Measurements from ENCODE around the gene TNFRSF11A. TPM values are rescaled to one million over a fixed set of nuclear protein-coding genes. Genes with fewer than 3 reads are reported as not detected.

TNFRSF11A gene
- polyA plus RNA-seq, 1 donor from 2014 or later: not detected

- no peak for TF ChIP-seq TAF1 (IDR thresholded peaks at IDR 0.05; ENCODE audit: low read depth)
- TF ChIP-seq EP300 (conservative IDR thresholded peaks at IDR 0.05; ENCODE audit: poor library complexity, severe bottlenecking): no peak
- TF ChIP-seq MXI1 (conservative IDR thresholded peaks at IDR 0.05; ENCODE audit: poor library complexity, severe bottlenecking): no peak
- TF ChIP-seq SMC3 (conservative IDR thresholded peaks at IDR 0.05; ENCODE audit: poor library complexity): no peak
- no peak for TF ChIP-seq RAD21 (conservative IDR thresholded peaks at IDR 0.05)
- no peak for TF ChIP-seq POLR2AphosphoS5 (IDR thresholded peaks at IDR 0.05)
- Histone ChIP-seq H3K4me2 (ENCODE audit: low read length) (no peak overlapping the region), H3K9me2 (ENCODE audit: insufficient read depth, low read length) (no peaks in the 10 kb centered on the region), H3K9ac (ENCODE audit: low read length) (no peak overlapping the region), H3K27ac (ENCODE audit: low read length) (no peak overlapping the region), H3K36me3 (ENCODE audit: insufficient read depth, low read length) (no peaks in the 10 kb centered on the region), H3K4me3 (ENCODE audit: low read length) (no peak overlapping the region), H4K20me1 (ENCODE audit: insufficient read depth) (no peaks in the 10 kb centered on the region), H3F3A (ENCODE audit: insufficient read depth, low read length, poor library complexity, severe bottlenecking) (no peaks in the 10 kb centered on the region), H3K9me3 (ENCODE audit: low read length) (no peaks in the 10 kb centered on the region), H3K27me3 (ENCODE audit: insufficient read depth, low read depth, low read length) (peaks cover 55% of the 10 kb centered on the region), H2AFZ (ENCODE audit: low read depth, low read length) (no peak overlapping the region), H3K79me2 (replicated peaks; ENCODE audit: insufficient read depth, low read length) (no peaks in the 10 kb centered on the region)
These were observed 2.9 kb downstream of the TNFRSF11A start for GRCh38 chr18:62327977-62328376.

DNA sequence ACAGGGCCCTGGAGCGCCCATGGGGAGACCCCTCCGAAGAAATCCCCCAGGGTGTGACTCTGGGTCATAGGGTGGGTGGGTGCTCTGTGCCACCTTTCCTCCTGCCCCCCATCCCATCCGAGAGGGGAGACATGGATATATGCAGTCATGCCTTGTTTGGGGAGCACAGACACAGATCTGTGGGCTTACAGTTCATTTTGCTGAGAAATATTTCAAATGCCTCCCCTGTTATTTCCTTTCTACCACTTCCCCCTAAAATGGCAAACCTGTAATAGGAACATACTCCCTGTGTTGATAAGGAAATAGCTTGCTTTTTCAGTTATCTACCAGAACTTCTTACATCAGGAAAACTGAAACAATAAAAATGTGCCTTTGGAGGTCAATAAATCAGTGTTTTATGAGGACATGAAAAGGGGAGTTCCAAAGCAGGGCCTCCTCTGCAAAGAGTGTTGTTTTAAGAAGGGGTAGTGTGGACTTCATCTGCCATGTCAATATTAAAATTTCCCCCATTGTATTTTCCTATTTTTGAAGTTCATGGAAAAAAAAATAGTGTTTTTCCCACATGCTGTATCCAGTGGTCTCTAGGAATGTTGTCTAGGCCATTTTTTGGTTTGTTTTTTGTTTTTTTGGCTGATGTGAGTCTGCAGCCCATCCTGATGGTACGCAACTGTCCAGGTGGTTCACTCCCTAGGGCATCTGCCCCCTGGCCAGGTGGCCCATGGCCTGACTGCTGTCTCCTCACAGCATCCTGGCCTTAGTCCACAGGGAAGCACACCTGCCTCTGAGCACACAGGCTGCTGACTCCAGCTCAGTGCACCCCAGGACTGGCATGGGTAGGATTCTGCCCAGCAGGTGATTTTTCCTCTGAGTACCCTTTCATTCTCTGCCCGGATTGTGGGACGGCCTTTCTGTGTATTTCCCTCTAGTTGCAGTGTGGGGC is 3.7 kb downstream of the TNFRSF11A start:
- Histone ChIP-seq H4K20me1 (ENCODE audit: insufficient read depth) (no peaks in the 10 kb centered on the region), H3F3A (ENCODE audit: insufficient read depth, low read length, poor library complexity, severe bottlenecking) (no peaks in the 10 kb centered on the region), H3K36me3 (ENCODE audit: insufficient read depth, low read length) (no peaks in the 10 kb centered on the region), H3K9me2 (ENCODE audit: insufficient read depth, low read length) (no peaks in the 10 kb centered on the region), H3K9me3 (ENCODE audit: low read length) (no peaks in the 10 kb centered on the region), H3K4me2 (ENCODE audit: low read length) (no peak overlapping the region), H3K27ac (ENCODE audit: low read length) (no peak overlapping the region), H3K4me3 (ENCODE audit: low read length) (no peak overlapping the region), H3K27me3 (ENCODE audit: insufficient read depth, low read depth, low read length) (peaks cover 46% of the 10 kb centered on the region), H3K79me2 (replicated peaks; ENCODE audit: insufficient read depth, low read length) (no peaks in the 10 kb centered on the region), H2AFZ (ENCODE audit: low read depth, low read length) (no peak overlapping the region), H3K9ac (ENCODE audit: low read length) (no peak overlapping the region)
- TF ChIP-seq, protein P1, sequence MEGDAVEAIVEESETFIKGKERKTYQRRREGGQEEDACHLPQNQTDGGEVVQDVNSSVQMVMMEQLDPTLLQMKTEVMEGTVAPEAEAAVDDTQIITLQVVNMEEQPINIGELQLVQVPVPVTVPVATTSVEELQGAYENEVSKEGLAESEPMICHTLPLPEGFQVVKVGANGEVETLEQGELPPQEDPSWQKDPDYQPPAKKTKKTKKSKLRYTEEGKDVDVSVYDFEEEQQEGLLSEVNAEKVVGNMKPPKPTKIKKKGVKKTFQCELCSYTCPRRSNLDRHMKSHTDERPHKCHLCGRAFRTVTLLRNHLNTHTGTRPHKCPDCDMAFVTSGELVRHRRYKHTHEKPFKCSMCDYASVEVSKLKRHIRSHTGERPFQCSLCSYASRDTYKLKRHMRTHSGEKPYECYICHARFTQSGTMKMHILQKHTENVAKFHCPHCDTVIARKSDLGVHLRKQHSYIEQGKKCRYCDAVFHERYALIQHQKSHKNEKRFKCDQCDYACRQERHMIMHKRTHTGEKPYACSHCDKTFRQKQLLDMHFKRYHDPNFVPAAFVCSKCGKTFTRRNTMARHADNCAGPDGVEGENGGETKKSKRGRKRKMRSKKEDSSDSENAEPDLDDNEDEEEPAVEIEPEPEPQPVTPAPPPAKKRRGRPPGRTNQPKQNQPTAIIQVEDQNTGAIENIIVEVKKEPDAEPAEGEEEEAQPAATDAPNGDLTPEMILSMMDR (IDR thresholded peaks at IDR 0.05; ENCODE audit: poor library complexity, severe bottlenecking): no peak
- TF ChIP-seq, protein P2, sequence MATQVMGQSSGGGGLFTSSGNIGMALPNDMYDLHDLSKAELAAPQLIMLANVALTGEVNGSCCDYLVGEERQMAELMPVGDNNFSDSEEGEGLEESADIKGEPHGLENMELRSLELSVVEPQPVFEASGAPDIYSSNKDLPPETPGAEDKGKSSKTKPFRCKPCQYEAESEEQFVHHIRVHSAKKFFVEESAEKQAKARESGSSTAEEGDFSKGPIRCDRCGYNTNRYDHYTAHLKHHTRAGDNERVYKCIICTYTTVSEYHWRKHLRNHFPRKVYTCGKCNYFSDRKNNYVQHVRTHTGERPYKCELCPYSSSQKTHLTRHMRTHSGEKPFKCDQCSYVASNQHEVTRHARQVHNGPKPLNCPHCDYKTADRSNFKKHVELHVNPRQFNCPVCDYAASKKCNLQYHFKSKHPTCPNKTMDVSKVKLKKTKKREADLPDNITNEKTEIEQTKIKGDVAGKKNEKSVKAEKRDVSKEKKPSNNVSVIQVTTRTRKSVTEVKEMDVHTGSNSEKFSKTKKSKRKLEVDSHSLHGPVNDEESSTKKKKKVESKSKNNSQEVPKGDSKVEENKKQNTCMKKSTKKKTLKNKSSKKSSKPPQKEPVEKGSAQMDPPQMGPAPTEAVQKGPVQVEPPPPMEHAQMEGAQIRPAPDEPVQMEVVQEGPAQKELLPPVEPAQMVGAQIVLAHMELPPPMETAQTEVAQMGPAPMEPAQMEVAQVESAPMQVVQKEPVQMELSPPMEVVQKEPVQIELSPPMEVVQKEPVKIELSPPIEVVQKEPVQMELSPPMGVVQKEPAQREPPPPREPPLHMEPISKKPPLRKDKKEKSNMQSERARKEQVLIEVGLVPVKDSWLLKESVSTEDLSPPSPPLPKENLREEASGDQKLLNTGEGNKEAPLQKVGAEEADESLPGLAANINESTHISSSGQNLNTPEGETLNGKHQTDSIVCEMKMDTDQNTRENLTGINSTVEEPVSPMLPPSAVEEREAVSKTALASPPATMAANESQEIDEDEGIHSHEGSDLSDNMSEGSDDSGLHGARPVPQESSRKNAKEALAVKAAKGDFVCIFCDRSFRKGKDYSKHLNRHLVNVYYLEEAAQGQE (IDR thresholded peaks at IDR 0.05; ENCODE audit: borderline replicate concordance): no peak
- TF ChIP-seq EP300 (conservative IDR thresholded peaks at IDR 0.05; ENCODE audit: poor library complexity, severe bottlenecking): no peak
- no peak for TF ChIP-seq POLR2AphosphoS5 (IDR thresholded peaks at IDR 0.05)
- TF ChIP-seq TAF1 (IDR thresholded peaks at IDR 0.05; ENCODE audit: low read depth): no peak
- TF ChIP-seq EZH2 (IDR thresholded peaks at IDR 0.05; ENCODE audit: borderline replicate concordance, insufficient read depth, low read length, poor library complexity, severe bottlenecking): no peak
- no peak for TF ChIP-seq SMC3 (conservative IDR thresholded peaks at IDR 0.05; ENCODE audit: poor library complexity)
- no peak for TF ChIP-seq MXI1 (conservative IDR thresholded peaks at IDR 0.05; ENCODE audit: poor library complexity, severe bottlenecking)
- TF ChIP-seq RAD21 (conservative IDR thresholded peaks at IDR 0.05): no peak

Data from neural cell (in vitro differentiated cells).